Neural progenitor cell (in vitro differentiated cells): Measurements from ENCODE around the gene RITA1. TPM values are rescaled to one million over a fixed set of nuclear protein-coding genes. Genes with fewer than 3 reads are reported as not detected.

Experiments
- DNase-seq: peaks from one replicate; pipeline ENCODE4 v3.0.0-alpha.2; 2016; ENCODE audit warnings: low spot score
- H2AFZ ChIP-seq: fragments of 200-600 bp; sonication (generic); replicated peaks from 2 replicates; pipeline ENCODE4 v1.6.1; 2016; ENCODE audit warnings: antibody characterized with exemption
- H3F3A ChIP-seq: fragments of 200-600 bp; sonication (generic); 2 replicates; pipeline ENCODE4 v1.6.1; 2016; ENCODE audit warnings: antibody characterized with exemption, low read depth
- H3K27ac ChIP-seq: fragments of 200-600 bp; sonication (generic); 2 replicates; pipeline ENCODE4 v1.5.1; 2016; ENCODE audit warnings: mild to moderate bottlenecking
- H3K27me3 ChIP-seq: fragments of 200-600 bp; sonication (generic); 2 replicates; pipeline ENCODE4 v1.6.1; 2016; ENCODE audit warnings: mild to moderate bottlenecking, moderate library complexity
- H3K36me3 ChIP-seq: fragments of 200-600 bp; sonication (generic); 2 replicates; pipeline ENCODE4 v1.5.1; 2016
- H3K4me1 ChIP-seq: fragments of 200-600 bp; sonication (generic); 2 replicates; pipeline ENCODE4 v1.6.1; 2016; ENCODE audit warnings: mixed run types
- H3K4me2 ChIP-seq: fragments of 200-600 bp; sonication (generic); 2 replicates; pipeline ENCODE4 v1.6.1; 2016
- H3K4me3 ChIP-seq: fragments of 200-600 bp; sonication (generic); 2 replicates; pipeline ENCODE4 v1.5.1; 2016
- H3K79me2 ChIP-seq: fragments of 200-600 bp; sonication (generic); 2 replicates; pipeline ENCODE4 v1.6.1; 2016; ENCODE audit warnings: low read depth
- H3K9ac ChIP-seq: fragments of 200-600 bp; sonication (generic); 2 replicates; pipeline ENCODE4 v1.6.1; 2016
- H3K9me3 ChIP-seq: fragments of 200-600 bp; sonication (generic); 2 replicates; pipeline ENCODE4 v1.5.1; 2016; ENCODE audit warnings: low read depth
- H4K20me1 ChIP-seq: fragments of 200-600 bp; sonication (generic); 2 replicates; pipeline ENCODE4 v1.6.1; 2016; ENCODE audit warnings: low read depth
- H3K27ac Mint-ChIP-seq: 3 replicates; pipeline ENCODE4 v1.8.0; 2021; ENCODE audit warnings: mixed read lengths
- H3K27me3 Mint-ChIP-seq: 2 replicates; pipeline ENCODE4 v1.8.0; 2022; ENCODE audit warnings: low read depth, mild to moderate bottlenecking, inconsistent platforms, moderate library complexity, mixed read lengths; ENCODE audit not compliant: insufficient read depth
- H3K36me3 Mint-ChIP-seq: 3 replicates; pipeline ENCODE4 v1.8.0; 2021; ENCODE audit warnings: mixed read lengths
- H3K4me1 Mint-ChIP-seq: 3 replicates; pipeline ENCODE4 v1.8.0; 2021; ENCODE audit warnings: mixed read lengths
- H3K4me3 Mint-ChIP-seq: 3 replicates; pipeline ENCODE4 v1.8.0; 2021; ENCODE audit warnings: mild to moderate bottlenecking, moderate library complexity, mixed read lengths
- H3K9me3 Mint-ChIP-seq: 3 replicates; pipeline ENCODE4 v1.8.0; 2020; ENCODE audit warnings: mixed read lengths
- CTCF ChIP-seq: fragments of 200-600 bp; sonication (generic); IDR thresholded peaks from 2 replicates; pipeline ENCODE4 v1.5.1; 2017; ENCODE audit warnings: antibody characterized with exemption, mild to moderate bottlenecking
- EZH2 ChIP-seq: fragments of 200-600 bp; sonication (generic); IDR thresholded peaks from 2 replicates; pipeline ENCODE4 v1.6.1; 2017; ENCODE audit warnings: antibody characterized with exemption, mild to moderate bottlenecking, moderate library complexity
- EZH2phosphoT487 ChIP-seq: fragments of 200-600 bp; sonication (generic); IDR thresholded peaks from 2 replicates; pipeline ENCODE4 v1.6.1; 2017; ENCODE audit warnings: antibody characterized with exemption
- total RNA-seq: library from RNA; depleted of rRNA; stranded (reverse); fragments of >200 nt; gene quantifications from 2 replicates; pipeline ENCODE4 v1.2.3, GENCODE V29; 2015; ENCODE audit warnings: low replicate concordance

The RITA1 gene
- total RNA-seq, 1 donor from 2014 or later = 13.7 TPM

DNA sequence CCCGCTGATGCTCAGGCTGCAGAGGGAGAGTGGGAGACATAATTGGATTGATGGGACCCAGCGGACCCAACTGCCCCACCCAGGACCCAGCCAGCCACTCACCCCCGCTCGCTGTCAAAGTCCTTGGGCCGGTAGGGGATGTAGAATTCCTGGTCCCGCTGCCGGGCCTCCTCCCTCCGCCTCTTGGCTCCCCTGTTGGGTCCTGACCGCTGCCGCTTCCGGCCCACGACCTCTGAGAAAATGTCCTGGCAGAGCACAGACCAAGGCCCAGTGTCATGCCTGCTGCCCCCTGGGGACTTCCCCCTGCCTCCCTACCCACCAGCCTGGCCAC, 22.5 kb upstream of the RITA1 start:
- Histone ChIP-seq H3K9me3 (no peaks in the 10 kb centered on the region), H3K9ac (no peak overlapping the region), H3K4me3 (no peak overlapping the region), H4K20me1 (peaks cover 46% of the 10 kb centered on the region), H3K27me3 (no peaks in the 10 kb centered on the region), H2AFZ (no peak overlapping the region), H3K36me3 (no peaks in the 10 kb centered on the region), H3F3A (peaks cover 19% of the 10 kb centered on the region), H3K79me2 (no peaks in the 10 kb centered on the region), H3K27ac (no peak overlapping the region), H3K4me1 (peaks cover 17% of the 10 kb centered on the region), H3K4me2 (no peak overlapping the region)
- H3K27ac Mint-ChIP-seq = no peak overlapping the region
- peaks cover 29% of the 10 kb centered on the region for H3K4me1 Mint-ChIP-seq
- peaks cover 10% of the 10 kb centered on the region for H3K36me3 Mint-ChIP-seq
- TF ChIP-seq EZH2phosphoT487 = no peak
- TF ChIP-seq CTCF = no peak
- TF ChIP-seq EZH2 = no peak
- no peak for DNase-seq
- no peak overlapping the region for H3K4me3 Mint-ChIP-seq
- H3K9me3 Mint-ChIP-seq = no peaks in the 10 kb centered on the region
- no peaks in the 10 kb centered on the region for H3K27me3 Mint-ChIP-seq

GRCh38 chr12:113164014-113164413, 21.5 kb upstream of the RITA1 start:
- no peak overlapping the region for H3K4me3 ChIP-seq
- H3K36me3 Mint-ChIP-seq = peaks cover 10% of the 10 kb centered on the region
- no peak for DNase-seq
- no peak overlapping the region for H3K4me3 Mint-ChIP-seq
- H3K36me3 ChIP-seq = no peaks in the 10 kb centered on the region
- H3K27ac ChIP-seq = no peak overlapping the region
- H3K9me3 Mint-ChIP-seq = no peaks in the 10 kb centered on the region
- no peak overlapping the region for H3K9ac ChIP-seq
- peaks cover 19% of the 10 kb centered on the region for H3F3A ChIP-seq
- TF ChIP-seq EZH2phosphoT487 (no peak), EZH2 (no peak), CTCF (no peak)
- H3K4me1 Mint-ChIP-seq = peaks cover 29% of the 10 kb centered on the region
- no peaks in the 10 kb centered on the region for H3K27me3 ChIP-seq
- no peak overlapping the region for H2AFZ ChIP-seq
- peaks cover 42% of the 10 kb centered on the region for H4K20me1 ChIP-seq
- no peak overlapping the region for H3K4me2 ChIP-seq
- H3K79me2 ChIP-seq = no peaks in the 10 kb centered on the region
- H3K27me3 Mint-ChIP-seq = no peaks in the 10 kb centered on the region
- H3K9me3 ChIP-seq = no peaks in the 10 kb centered on the region
- H3K4me1 ChIP-seq = peaks cover 17% of the 10 kb centered on the region
- H3K27ac Mint-ChIP-seq = no peak overlapping the region

- Histone ChIP-seq H3K9ac (no peak overlapping the region), H3K27ac (no peak overlapping the region), H3F3A (peaks cover 19% of the 10 kb centered on the region), H3K36me3 (no peaks in the 10 kb centered on the region), H4K20me1 (peaks cover 27% of the 10 kb centered on the region), H3K4me1 (peaks cover 15% of the 10 kb centered on the region), H3K79me2 (no peaks in the 10 kb centered on the region), H3K4me2 (no peak overlapping the region), H3K27me3 (no peaks in the 10 kb centered on the region), H3K4me3 (no peak overlapping the region), H2AFZ (no peak overlapping the region), H3K9me3 (no peaks in the 10 kb centered on the region)
- Mint-ChIP-seq H3K4me3 (no peak overlapping the region), H3K4me1 (peaks cover 23% of the 10 kb centered on the region), H3K9me3 (no peaks in the 10 kb centered on the region), H3K36me3 (peaks cover 9% of the 10 kb centered on the region), H3K27ac (no peak overlapping the region), H3K27me3 (no peaks in the 10 kb centered on the region)
- DNase-seq = no peak
- TF ChIP-seq CTCF (no peak), EZH2 (no peak), EZH2phosphoT487 (no peak)
Measured at GRCh38 chr12:113165521-113166450, 19.7 kb upstream of the RITA1 start.
